ENCODE measurements around the gene ZCCHC14. TPM values are rescaled to one million over a fixed set of nuclear protein-coding genes. Genes with fewer than 3 reads are reported as not detected.

ZCCHC14 gene
- total RNA-seq, 6 donors from 2014 or later = 17.2 to 35.3 (median 26.3) TPM

DNA sequence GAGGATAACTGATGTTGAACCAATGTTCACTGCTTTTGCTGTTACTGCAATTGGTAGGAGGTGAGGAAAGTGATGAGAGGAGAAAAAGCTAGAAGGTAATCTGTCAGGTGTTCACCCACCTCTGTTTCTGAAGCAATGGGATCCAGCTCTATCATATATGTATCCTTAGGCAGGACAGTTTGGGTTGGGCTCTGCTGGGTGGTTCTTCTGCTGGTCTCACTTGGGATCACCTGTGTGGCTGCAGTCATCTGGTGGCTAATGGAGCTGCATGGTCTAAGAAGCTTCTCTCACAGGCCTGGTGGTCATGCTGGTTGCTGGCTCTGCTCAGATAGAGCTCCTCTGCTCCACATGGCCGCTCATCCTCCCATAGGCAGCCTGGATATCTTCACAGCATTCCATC is 40.2 kb upstream of the ZCCHC14 start:
- no peak for ATAC-seq (ENCODE audit: low FRiP score in 2 of 2)
- Histone ChIP-seq H3K36me3 (no peaks in the 10 kb centered on the region), H3K9me3 (peaks cover 16 to 24% (median 18%) of the 10 kb centered on the region in 4 donors), H3K4me1 (no peaks in the 10 kb centered on the region), H3K27me3 (no peaks in the 10 kb centered on the region), H3K4me3 (no peak overlapping the region), H3K27ac (no peak overlapping the region)
- 0 to 100% methylated on average over 1 of the region's 1 CpG for WGBS, 2 donors
- no peak for TF ChIP-seq POLR2AphosphoS5 (IDR thresholded peaks at IDR 0.05)
- TF ChIP-seq EP300 (IDR thresholded peaks at IDR 0.05) = no peak
- TF ChIP-seq POLR2A (IDR thresholded peaks at IDR 0.05) = no peak
- TF ChIP-seq, protein P1, sequence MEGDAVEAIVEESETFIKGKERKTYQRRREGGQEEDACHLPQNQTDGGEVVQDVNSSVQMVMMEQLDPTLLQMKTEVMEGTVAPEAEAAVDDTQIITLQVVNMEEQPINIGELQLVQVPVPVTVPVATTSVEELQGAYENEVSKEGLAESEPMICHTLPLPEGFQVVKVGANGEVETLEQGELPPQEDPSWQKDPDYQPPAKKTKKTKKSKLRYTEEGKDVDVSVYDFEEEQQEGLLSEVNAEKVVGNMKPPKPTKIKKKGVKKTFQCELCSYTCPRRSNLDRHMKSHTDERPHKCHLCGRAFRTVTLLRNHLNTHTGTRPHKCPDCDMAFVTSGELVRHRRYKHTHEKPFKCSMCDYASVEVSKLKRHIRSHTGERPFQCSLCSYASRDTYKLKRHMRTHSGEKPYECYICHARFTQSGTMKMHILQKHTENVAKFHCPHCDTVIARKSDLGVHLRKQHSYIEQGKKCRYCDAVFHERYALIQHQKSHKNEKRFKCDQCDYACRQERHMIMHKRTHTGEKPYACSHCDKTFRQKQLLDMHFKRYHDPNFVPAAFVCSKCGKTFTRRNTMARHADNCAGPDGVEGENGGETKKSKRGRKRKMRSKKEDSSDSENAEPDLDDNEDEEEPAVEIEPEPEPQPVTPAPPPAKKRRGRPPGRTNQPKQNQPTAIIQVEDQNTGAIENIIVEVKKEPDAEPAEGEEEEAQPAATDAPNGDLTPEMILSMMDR (IDR thresholded peaks at IDR 0.05) = no peak
- DNase-seq = no peak

DNA sequence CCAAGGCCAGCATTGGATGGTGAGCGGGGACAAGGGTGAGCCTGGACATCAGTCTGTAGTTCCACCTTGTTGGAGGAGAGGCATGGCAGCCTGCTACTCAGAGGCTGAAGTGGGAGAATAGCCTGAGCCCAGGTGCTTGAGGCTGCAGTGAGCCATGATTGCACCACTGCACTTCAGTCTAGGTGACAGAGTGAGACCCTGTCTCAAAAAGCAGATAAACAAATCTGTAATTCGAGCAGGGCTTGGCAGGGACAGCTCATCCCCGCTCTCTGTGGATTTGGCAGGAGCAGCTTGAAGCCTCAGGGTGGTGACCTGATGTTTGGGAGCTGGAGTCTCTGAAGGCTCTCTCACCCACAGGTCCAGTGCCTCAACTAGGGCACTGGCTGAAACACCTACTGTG is 38.6 kb upstream of the ZCCHC14 start:
- TF ChIP-seq, protein P1 (IDR thresholded peaks at IDR 0.05) = no peak
- TF ChIP-seq POLR2AphosphoS5 (IDR thresholded peaks at IDR 0.05) = no peak
- TF ChIP-seq EP300 (IDR thresholded peaks at IDR 0.05) = no peak
- no peak for TF ChIP-seq POLR2A (IDR thresholded peaks at IDR 0.05)
- Histone ChIP-seq H3K9me3 (peaks cover 16 to 24% (median 18%) of the 10 kb centered on the region in 4 donors), H3K27ac (no peak overlapping the region), H3K36me3 (no peaks in the 10 kb centered on the region), H3K4me3 (no peak overlapping the region), H3K27me3 (no peaks in the 10 kb centered on the region), H3K4me1 (no peaks in the 10 kb centered on the region)
- DNase-seq (no peak), ATAC-seq (ENCODE audit: low FRiP score in 2 of 2) (no peak)
- 62 to 100% methylated on average over 1 to 3 of the region's 3 CpGs for WGBS, 2 donors

DNA sequence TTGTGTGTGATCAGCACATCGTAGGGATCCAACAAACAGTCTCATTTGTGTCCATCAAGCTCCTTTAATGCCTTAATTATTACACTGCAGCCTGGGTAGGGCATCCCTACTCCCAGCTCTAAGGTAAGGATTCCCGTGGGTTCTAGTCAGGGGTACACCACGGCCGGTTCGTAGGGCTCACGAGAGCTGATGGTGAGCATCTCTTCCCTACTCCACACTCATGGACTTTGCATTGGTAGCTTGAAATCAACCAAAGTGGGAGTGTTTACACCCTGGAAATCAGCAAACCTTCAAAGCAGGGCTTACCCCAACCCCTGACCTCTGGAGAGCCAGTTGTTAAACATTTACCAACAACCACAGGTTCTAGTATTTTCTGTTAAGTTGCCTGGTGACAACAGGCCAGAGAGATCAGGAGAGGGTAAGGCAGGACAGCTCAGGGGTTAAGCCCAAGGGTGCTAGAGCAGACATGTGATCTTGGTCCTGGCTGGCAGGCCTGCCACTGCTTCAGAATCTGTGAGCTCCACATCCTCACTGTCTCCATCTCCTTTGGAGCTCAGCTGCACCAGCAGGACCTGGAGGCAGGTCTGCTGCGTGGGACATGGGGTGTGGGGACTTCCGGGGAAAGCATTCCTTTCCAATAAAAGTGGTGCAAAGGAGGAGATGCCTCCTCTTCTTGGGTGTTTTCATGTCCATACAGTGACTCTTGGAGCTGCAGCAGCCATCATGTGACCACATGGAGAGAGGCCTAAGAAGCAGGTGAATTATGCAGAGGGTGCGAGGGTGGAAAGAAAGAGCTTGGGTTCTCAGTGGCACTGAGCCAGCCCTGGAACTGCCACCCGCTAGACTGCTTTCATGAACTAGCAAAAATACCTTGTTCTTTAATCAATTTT is 36.1 kb upstream of the ZCCHC14 start:
- DNase-seq = no peak
- 78 to 81% methylated on average over 10 of the region's 10 CpGs for WGBS, 2 donors
- TF ChIP-seq, protein P1 (IDR thresholded peaks at IDR 0.05) = no peak
- no peak for TF ChIP-seq POLR2AphosphoS5 (IDR thresholded peaks at IDR 0.05)
- TF ChIP-seq POLR2A (IDR thresholded peaks at IDR 0.05) = no peak
- no peak for TF ChIP-seq EP300 (IDR thresholded peaks at IDR 0.05)
- no peak overlapping the region for H3K27ac ChIP-seq
- no peak overlapping the region for H3K4me3 ChIP-seq
- no peak for ATAC-seq (ENCODE audit: low FRiP score in 2 of 2)
- no peaks in the 10 kb centered on the region for H3K27me3 ChIP-seq
- peaks cover 16 to 24% (median 18%) of the 10 kb centered on the region in 4 donors for H3K9me3 ChIP-seq
- no peaks in the 10 kb centered on the region for H3K4me1 ChIP-seq
- H3K36me3 ChIP-seq = no peaks in the 10 kb centered on the region

DNA sequence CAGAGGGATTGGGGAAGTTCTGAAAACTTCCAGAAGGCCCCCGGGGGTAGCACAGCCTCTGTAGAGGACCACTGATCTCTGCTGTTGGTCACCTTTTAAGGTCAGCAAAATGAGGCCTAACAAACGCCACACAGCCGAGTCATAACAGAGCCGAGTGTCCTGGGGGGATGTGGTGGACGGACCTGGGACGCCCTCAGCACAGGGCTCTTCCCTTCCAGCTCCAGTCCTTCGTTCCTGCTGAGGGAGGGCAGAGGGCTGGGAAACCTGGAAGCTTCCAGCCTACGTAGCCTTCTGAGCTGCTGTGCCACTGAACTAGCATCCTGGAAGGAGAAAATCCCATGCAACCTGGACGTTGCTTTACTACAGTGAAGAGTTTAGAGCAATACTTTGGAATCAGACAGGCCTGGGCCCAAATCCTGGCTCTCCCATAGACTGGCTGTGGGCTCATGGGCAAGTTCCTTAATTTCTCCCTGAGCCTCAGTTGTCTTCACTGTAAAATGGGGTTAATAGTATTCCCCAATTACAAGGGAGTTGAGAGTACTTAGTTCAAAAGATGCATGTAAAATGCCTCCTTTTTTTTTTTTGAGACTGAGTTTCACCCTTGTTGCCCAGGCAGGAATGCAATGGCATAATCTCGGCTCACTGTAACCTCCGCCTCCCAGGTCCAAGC is 34.4 kb upstream of the ZCCHC14 start:
- Histone ChIP-seq H3K4me3 (no peak overlapping the region), H3K27me3 (no peaks in the 10 kb centered on the region), H3K4me1 (no peaks in the 10 kb centered on the region), H3K9me3 (peaks cover 0 to 9% (median 8%) of the 10 kb centered on the region in 4 donors), H3K36me3 (no peaks in the 10 kb centered on the region), H3K27ac (no peak overlapping the region)
- DNase-seq (no peak), ATAC-seq (ENCODE audit: low FRiP score in 2 of 2) (no peak)
- WGBS, 2 donors = 79 to 85% methylated on average over 11 of the region's 11 CpGs
- TF ChIP-seq, protein P1 (IDR thresholded peaks at IDR 0.05) = no peak
- TF ChIP-seq POLR2AphosphoS5 (IDR thresholded peaks at IDR 0.05) (no peak), EP300 (IDR thresholded peaks at IDR 0.05) (no peak), POLR2A (IDR thresholded peaks at IDR 0.05) (no peak)

All from upper lobe of left lung (tissue), 6 donors.